HEK293 (cell line): ENCODE data around the gene ALG8.

ENCODE experiments used
- ATF2 ChIP-seq: fragments of 450-650 bp; formaldehyde crosslinking; IDR thresholded peaks from 2 replicates; pipeline ENCODE4 v1.5.1; 2016; ENCODE audit warnings: missing biosample characterization, missing genetic modification characterization, low read depth
- GFI1B ChIP-seq: fragments of 450-650 bp; formaldehyde crosslinking; IDR thresholded peaks from 2 replicates; pipeline ENCODE4 v1.5.1; 2016; ENCODE audit warnings: missing biosample characterization, missing genetic modification characterization
- KLF16 ChIP-seq: fragments of 450-650 bp; formaldehyde crosslinking; IDR thresholded peaks from 2 replicates; pipeline ENCODE4 v1.5.1; 2017; ENCODE audit warnings: missing biosample characterization, missing genetic modification characterization
- TSHZ1 ChIP-seq: fragments of 450-650 bp; formaldehyde crosslinking; IDR thresholded peaks from 2 replicates; pipeline ENCODE4 v1.5.1; 2016; ENCODE audit warnings: missing biosample characterization, missing genetic modification characterization, borderline replicate concordance
- ZEB2 ChIP-seq: fragments of 450-650 bp; formaldehyde crosslinking; IDR thresholded peaks from 2 replicates; pipeline ENCODE4 v1.5.1; 2016; ENCODE audit warnings: missing biosample characterization, missing genetic modification characterization
- ZNF138 ChIP-seq: fragments of 450-650 bp; formaldehyde crosslinking; IDR thresholded peaks from 2 replicates; pipeline ENCODE4 v1.5.1; 2016; ENCODE audit warnings: missing biosample characterization, missing genetic modification characterization, borderline replicate concordance
- ZNF211 ChIP-seq: fragments of 450-650 bp; formaldehyde crosslinking; IDR thresholded peaks from 2 replicates; pipeline ENCODE4 v1.5.1; 2016; ENCODE audit warnings: low read depth, missing biosample characterization, missing genetic modification characterization
- ZNF426 ChIP-seq: fragments of 450-650 bp; formaldehyde crosslinking; IDR thresholded peaks from 2 replicates; pipeline ENCODE4 v1.5.1; 2017; ENCODE audit warnings: missing biosample characterization, missing genetic modification characterization, mild to moderate bottlenecking, inconsistent platforms, moderate library complexity
- ZNF692 ChIP-seq: fragments of 450-650 bp; formaldehyde crosslinking; IDR thresholded peaks from 2 replicates; pipeline ENCODE4 v1.5.1; 2016; ENCODE audit warnings: missing biosample characterization, missing genetic modification characterization
- ZNF747 ChIP-seq: fragments of 450-650 bp; formaldehyde crosslinking; IDR thresholded peaks from 2 replicates; pipeline ENCODE4 v1.5.1; 2016; ENCODE audit warnings: missing biosample characterization, missing genetic modification characterization
- ZSCAN5A ChIP-seq: fragments of 450-650 bp; formaldehyde crosslinking; IDR thresholded peaks from 2 replicates; pipeline ENCODE4 v1.5.1; 2016; ENCODE audit warnings: missing biosample characterization, missing genetic modification characterization
- TF ChIP-seq, protein P1 (sequence below): fragments of 450-650 bp; formaldehyde crosslinking; IDR thresholded peaks from 2 replicates; pipeline ENCODE4 v1.5.1; 2016; ENCODE audit warnings: missing biosample characterization, missing genetic modification characterization
- TF ChIP-seq, protein P2 (sequence below): fragments of 450-650 bp; formaldehyde crosslinking; IDR thresholded peaks from 2 replicates; pipeline ENCODE4 v1.5.1; 2016; ENCODE audit warnings: missing biosample characterization, missing genetic modification characterization

GRCh38 chr11:78179459-78180071, 40.1 kb upstream of the ALG8 start:
- TF ChIP-seq TSHZ1 (tag by site-specific recombination) = no peak
- no peak for TF ChIP-seq ZNF747
- TF ChIP-seq, protein P1, sequence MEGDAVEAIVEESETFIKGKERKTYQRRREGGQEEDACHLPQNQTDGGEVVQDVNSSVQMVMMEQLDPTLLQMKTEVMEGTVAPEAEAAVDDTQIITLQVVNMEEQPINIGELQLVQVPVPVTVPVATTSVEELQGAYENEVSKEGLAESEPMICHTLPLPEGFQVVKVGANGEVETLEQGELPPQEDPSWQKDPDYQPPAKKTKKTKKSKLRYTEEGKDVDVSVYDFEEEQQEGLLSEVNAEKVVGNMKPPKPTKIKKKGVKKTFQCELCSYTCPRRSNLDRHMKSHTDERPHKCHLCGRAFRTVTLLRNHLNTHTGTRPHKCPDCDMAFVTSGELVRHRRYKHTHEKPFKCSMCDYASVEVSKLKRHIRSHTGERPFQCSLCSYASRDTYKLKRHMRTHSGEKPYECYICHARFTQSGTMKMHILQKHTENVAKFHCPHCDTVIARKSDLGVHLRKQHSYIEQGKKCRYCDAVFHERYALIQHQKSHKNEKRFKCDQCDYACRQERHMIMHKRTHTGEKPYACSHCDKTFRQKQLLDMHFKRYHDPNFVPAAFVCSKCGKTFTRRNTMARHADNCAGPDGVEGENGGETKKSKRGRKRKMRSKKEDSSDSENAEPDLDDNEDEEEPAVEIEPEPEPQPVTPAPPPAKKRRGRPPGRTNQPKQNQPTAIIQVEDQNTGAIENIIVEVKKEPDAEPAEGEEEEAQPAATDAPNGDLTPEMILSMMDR (tag by site-specific recombination) = no peak
- TF ChIP-seq KLF16 (tag by site-specific recombination) = no peak
- TF ChIP-seq ZSCAN5A (tag by site-specific recombination) = no peak
- TF ChIP-seq ZNF211 (tag by site-specific recombination) = no peak
- TF ChIP-seq, protein P2, sequence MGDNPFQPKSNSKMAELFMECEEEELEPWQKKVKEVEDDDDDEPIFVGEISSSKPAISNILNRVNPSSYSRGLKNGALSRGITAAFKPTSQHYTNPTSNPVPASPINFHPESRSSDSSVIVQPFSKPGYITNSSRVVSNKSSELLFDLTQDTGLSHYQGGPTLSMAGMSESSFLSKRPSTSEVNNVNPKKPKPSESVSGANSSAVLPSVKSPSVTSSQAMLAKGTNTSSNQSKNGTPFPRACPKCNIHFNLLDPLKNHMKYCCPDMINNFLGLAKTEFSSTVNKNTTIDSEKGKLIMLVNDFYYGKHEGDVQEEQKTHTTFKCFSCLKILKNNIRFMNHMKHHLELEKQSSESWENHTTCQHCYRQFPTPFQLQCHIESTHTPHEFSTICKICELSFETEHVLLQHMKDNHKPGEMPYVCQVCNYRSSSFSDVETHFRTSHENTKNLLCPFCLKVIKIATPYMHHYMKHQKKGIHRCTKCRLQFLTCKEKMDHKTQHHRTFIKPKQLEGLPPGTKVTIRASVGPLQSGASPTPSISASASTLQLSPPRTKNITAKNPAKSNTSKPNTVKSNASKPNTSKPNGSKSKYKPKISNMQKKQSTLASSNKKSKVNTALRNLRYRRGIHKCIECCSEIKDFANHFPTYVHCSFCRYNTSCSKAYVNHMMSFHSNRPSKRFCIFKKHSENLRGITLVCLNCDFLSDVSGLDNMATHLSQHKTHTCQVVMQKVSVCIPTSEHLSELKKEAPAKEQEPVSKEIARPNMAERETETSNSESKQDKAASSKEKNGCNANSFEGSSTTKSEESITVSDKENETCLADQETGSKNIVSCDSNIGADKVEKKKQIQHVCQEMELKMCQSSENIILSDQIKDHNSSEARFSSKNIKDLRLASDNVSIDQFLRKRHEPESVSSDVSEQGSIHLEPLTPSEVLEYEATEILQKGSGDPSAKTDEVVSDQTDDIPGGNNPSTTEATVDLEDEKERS (tag by site-specific recombination) = no peak
- no peak for TF ChIP-seq ZEB2 (tag by site-specific recombination)
- TF ChIP-seq ZNF692 (tag by site-specific recombination) = no peak
- no peak for TF ChIP-seq GFI1B (tag by site-specific recombination)
- TF ChIP-seq ZNF138 = no peak
- no peak for TF ChIP-seq ZNF426 (tag by site-specific recombination)
- TF ChIP-seq ATF2 = no peak
